ENCODE measurements around the gene RUNDC3A.

DNA sequence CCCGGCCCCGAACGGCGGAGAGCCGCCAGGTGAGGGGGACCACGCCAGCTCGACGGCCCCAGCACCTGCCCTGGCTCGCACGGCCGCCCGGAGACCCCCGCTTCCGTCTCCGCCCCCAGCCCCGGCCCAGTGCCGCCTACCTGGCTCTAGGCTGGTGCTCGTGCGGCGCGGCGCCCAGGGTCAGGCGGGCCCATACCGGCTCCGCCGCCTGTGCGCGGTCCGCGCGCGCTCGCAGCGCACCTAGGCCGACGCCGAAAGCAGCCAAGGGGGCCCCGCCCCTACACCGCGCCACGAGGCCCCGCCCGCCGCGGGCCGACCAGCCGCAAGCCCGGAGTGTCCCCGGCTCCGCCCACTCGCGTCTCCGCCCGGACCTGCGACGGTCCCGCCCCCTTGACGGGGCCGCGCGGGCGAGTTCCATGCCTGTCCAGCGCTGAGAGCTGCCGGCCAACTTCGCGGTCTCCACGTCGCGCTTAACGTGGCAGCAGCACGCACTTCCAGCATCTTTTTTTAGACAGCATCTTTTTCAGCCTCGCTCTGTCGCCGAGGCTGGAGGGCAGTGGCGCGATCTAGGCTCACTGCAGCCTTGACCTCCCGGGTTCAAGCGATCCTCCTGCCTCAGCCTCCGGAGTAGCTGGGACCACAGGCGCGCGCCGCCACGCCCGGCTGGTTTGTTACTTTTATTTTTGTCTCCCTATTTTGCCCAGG is 16.3 kb downstream of the RUNDC3A start, which contains the start of gene SLC25A39:
- TF ChIP-seq, protein P1, sequence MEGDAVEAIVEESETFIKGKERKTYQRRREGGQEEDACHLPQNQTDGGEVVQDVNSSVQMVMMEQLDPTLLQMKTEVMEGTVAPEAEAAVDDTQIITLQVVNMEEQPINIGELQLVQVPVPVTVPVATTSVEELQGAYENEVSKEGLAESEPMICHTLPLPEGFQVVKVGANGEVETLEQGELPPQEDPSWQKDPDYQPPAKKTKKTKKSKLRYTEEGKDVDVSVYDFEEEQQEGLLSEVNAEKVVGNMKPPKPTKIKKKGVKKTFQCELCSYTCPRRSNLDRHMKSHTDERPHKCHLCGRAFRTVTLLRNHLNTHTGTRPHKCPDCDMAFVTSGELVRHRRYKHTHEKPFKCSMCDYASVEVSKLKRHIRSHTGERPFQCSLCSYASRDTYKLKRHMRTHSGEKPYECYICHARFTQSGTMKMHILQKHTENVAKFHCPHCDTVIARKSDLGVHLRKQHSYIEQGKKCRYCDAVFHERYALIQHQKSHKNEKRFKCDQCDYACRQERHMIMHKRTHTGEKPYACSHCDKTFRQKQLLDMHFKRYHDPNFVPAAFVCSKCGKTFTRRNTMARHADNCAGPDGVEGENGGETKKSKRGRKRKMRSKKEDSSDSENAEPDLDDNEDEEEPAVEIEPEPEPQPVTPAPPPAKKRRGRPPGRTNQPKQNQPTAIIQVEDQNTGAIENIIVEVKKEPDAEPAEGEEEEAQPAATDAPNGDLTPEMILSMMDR (IDR thresholded peaks at IDR 0.05; ENCODE audit: insufficient read depth, low read length, poor library complexity, severe bottlenecking): no peak
- no peak for TF ChIP-seq EZH2phosphoT487 (conservative IDR thresholded peaks at IDR 0.05; ENCODE audit: low read length)

Measured in SU-DHL-6 (cell line).